Fibroblast of peridontal ligament (primary cell): Measurements from ENCODE around the gene PLCB1.
"Not testable (repeated sequence)": the region's sequence is repeated elsewhere in the genome, so short reads cannot be mapped to it uniquely, and the experiment has no call there.

Source experiments
- DNase-seq: peaks from one replicate; pipeline ENCODE4 v3.0.0-alpha.2; 2010; ENCODE audit errors: extremely low read depth

The PLCB1 gene

GRCh38 chr20:8545212-8545611, 413.1 kb downstream of the PLCB1 start:
- peak; percentile 25 for DNase-seq

- no peak for DNase-seq
Measured at GRCh38 chr20:8547035-8547650, 415.1 kb downstream of the PLCB1 start.

GRCh38 chr20:8547968-8548588, 416.0 kb downstream of the PLCB1 start:
- no peak for DNase-seq

- DNase-seq = no peak
Measured at GRCh38 chr20:8549192-8549591, 417.1 kb downstream of the PLCB1 start.

GRCh38 chr20:8557711-8558110, 425.6 kb downstream of the PLCB1 start:
- peak; percentile 63 for DNase-seq

- no peak for DNase-seq
Measured at GRCh38 chr20:8562356-8562755, 430.3 kb downstream of the PLCB1 start.

- peak; percentile 84 for DNase-seq
Measured at GRCh38 chr20:8568075-8568474, 436.0 kb downstream of the PLCB1 start.

GRCh38 chr20:8569766-8570165, 437.7 kb downstream of the PLCB1 start:
- no peak for DNase-seq

GRCh38 chr20:8571611-8572010, 439.5 kb downstream of the PLCB1 start:
- DNase-seq = peak; percentile 11

GRCh38 chr20:8573686-8574085, 441.6 kb downstream of the PLCB1 start:
- peak; percentile 26 for DNase-seq

- DNase-seq = no peak
Measured at GRCh38 chr20:8575114-8575513, 443.0 kb downstream of the PLCB1 start.

GRCh38 chr20:8578161-8578865, 446.2 kb downstream of the PLCB1 start:
- no peak for DNase-seq

GRCh38 chr20:8579035-8579434, 447.0 kb downstream of the PLCB1 start:
- DNase-seq = no peak

GRCh38 chr20:8581446-8582183, 449.5 kb downstream of the PLCB1 start:
- DNase-seq = no peak

- DNase-seq = no peak
Measured at GRCh38 chr20:8583012-8583565, 451.0 kb downstream of the PLCB1 start.

GRCh38 chr20:8583566-8584043, 451.5 kb downstream of the PLCB1 start:
- DNase-seq = no peak

GRCh38 chr20:8587251-8587650, 455.2 kb downstream of the PLCB1 start:
- no peak for DNase-seq

- no peak for DNase-seq
Measured at GRCh38 chr20:8587810-8588209, 455.7 kb downstream of the PLCB1 start.

- DNase-seq = peak; percentile 5
Measured at GRCh38 chr20:8589956-8590355, 457.9 kb downstream of the PLCB1 start.

- not testable (repeated sequence) for DNase-seq
Measured at GRCh38 chr20:8600910-8601541, 469.0 kb downstream of the PLCB1 start.

- DNase-seq = no peak
Measured at GRCh38 chr20:8601542-8601912, 469.5 kb downstream of the PLCB1 start.
